T-helper 1 cell (primary cell): ENCODE data around the gene IPO8.
"Not testable (repeated sequence)": the region's sequence is repeated elsewhere in the genome, so short reads cannot be mapped to it uniquely, and the experiment has no call there.

Experiments
- DNase-seq, 5 donors: peaks; one replicate each; pipeline ENCODE4 v3.0.0-alpha.2; 2012 to 2020

IPO8 gene

DNA sequence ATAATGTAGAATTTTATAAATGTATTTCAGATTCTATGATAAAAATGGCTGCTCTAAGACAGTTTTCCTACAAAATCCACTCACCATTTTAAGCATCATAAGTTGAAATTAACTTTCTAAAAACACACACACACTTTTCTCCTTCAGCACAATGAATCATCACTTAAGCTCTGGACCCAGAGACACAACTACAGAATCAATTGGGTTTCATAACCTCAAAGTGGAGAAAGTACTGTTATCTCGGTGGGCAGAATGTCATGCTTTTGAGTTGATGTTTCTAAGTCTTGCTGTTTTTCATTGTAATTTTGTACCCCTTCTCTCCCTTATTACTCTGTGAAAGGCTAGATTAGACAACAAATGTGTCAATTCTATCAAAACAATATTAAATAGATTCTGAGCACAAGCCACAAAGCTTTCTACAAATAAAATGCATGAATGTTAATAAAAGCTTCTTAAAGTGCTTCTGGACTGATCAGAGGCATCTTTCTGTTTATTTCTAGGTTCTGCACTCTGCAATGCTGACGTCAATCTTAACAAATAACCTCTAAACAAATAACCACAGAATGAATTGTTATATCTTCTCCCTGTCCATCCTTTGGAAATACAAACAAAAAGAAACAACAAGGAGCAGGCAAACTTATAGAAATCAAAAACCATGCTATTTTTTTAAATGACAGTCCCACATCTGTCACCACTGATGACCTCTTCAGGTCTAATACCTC, 8.2 kb downstream of the IPO8 start:
- no peak for DNase-seq

DNA sequence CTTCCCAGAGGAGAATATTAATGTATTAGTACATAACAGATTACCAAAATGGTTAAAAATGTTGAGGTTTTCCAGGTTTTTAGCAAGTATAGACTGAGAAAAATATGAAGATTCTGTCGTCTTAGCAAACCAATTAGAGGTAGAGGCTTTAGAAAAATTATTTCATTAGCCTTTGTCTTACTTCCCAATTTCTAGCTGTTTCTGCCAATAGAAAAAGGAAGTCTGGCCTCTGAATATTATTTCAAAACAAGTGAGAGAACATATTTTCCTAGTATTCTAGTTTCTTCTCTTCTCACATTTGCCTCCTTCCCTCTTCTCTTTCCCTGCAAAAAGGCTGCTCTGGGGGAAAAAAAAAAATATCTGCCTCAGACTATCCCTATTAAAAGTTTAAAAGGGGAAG, 16.4 kb downstream of the IPO8 start:
- DNase-seq: no peak

DNA sequence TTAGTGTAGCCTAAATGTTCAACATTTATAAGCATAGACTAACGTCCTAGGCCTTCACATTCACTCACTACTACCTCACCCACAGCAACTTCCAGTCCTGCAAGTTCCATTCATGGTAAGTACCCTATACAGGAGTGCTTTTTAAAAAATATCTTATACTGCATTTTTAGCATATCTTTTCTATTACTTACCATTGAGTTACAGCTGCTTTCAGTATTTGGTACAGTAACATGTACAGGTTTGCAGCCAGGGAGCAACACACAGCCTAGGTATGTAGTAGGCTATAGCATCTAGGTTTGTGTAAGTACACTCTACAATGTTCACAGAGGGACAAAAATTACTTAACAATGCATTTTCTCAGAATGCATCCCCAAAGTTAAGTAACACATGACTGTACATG, 17.4 kb downstream of the IPO8 start:
- no peak for DNase-seq

DNA sequence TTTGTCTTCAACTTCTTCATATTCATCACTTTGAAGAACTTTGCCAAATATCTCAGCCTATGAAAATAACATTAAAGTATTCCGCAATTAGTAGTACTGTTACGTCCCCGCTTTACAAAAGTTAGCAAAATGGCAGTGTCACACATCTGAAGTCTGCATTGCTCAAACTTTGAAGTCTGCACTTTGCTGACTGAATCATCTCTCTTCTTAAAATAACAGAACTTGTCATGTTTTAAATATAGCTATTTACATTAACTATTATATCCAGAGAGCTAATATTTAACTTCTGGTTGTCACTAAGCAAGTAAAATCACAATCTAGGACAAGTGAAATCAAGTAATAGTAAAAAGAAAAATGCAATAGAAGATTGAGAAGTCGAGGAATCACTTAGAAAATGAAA, 34.5 kb downstream of the IPO8 start:
- DNase-seq: no peak

DNA sequence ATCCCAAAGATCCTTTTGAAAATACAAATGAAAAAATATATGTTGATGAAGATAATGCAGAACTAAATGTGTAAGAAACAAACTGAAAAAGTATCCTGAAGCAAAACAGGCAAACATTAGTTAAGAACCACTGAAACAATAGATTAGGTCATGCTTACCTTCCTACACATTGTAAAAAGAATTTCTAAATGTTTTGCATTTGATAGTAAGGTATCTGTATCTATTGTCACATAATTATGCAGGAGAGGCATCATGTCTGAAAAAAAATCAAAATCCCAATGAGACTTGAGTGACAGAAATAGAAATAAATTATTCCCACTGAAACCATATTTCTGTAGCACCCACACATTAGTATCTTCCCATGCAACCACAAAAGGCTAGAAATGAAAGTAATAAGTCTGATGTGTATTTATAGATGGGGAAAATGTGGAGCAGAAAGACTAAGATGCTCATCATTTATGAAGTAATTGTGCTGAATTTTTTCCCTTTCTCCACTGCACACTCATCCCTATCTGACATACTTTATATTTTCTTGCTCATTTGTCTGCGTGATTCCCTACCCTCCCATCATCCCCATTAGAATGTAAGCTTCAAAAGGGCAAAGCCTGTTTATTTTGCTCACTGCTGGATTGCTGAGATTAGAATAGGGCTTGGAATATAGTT, 43.5 kb downstream of the IPO8 start:
- no peak for DNase-seq

DNA sequence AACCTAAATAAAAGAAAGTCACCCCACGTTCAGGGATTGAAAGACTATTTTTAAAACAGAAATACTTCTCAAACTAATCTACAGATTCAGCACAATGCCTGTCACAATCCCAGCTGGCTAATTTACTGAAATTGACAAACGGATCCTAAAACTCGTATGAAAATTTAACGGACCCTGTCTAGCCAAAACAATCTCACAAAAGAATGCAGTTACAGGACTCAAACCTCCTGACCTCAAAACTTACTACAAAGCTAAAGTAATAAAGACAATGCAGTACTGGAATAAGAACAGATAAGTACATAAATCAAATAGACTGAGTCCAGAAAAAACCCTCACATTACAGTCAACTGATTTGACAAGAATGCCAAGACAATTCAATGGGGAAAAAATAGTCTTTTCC, 48.8 kb downstream of the IPO8 start:
- no peak for DNase-seq

DNA sequence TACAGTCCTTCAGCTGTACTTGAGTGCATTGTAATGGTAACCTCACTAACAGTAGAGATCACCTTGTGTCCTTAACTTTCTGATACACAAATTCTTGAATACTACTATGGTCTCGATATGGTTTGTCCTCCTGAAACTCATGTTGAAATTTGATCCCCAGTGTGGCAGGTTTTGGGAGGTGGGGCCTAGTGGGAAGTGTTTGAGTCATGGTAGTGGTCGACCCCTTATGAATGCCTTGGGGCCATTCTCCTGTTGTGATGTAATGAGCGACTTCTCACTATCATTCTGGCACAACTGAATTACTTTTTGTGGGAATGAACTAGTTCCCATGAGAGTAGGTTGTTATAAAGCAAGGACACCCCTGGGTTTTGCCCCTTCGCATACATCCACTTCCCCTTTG, 52.3 kb downstream of the IPO8 start:
- DNase-seq: no peak

DNA sequence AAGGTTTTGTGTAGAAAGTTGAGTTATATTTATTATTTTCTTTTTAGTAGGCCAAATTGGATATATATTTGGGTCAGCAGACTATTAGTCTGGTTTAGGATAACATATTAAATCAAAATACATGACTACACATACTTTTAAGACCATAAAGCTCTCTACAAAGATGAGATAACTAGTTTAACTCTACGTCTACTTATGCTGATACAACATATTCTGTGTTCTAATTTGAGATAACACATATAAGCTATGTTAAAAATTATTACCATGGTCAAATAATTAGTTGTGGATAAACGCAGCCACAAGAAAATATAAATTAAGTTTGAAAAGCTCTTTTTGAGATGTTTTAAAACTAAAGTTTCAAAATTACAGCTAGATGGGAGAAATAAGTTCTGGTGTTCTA, 55.3 kb downstream of the IPO8 start:
- no peak for DNase-seq

DNA sequence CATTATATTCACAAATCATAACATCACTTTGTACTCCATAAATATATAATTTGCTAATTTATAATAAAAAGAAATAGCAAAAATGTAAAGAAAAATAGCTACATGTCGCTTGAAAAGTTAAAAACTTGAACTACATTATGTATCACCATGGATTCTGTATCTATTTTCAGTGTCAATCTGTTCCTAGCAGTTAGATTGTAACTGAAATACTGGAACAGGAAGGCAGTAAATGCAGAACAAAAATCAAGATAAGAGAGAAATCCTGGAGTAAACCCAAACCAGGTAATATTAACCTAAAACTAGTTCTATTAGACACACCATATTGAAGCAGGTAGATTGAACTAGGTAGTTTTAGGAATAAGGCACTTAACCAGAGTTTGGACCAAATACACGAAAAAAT, 60.3 kb downstream of the IPO8 start:
- no peak for DNase-seq

DNA sequence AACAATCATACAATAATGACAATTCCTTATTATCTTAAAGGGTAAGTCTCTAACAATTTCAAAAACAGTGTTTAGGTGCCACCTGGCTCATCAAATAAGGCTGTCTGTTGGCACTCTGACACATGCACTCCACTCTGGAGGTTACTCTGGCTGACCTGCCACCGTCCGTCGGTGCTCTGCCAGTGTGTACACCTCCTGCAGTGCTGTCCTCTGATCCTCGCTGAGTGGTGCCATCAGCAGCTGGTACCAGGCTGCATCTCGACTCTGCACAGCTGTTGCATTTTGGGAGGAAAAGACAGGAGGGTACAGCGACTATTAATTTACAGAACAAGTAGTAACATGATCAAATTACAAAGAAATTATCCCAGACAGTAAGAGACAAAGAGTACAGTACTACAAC, 63.9 kb downstream of the IPO8 start:
- no peak for DNase-seq

DNA sequence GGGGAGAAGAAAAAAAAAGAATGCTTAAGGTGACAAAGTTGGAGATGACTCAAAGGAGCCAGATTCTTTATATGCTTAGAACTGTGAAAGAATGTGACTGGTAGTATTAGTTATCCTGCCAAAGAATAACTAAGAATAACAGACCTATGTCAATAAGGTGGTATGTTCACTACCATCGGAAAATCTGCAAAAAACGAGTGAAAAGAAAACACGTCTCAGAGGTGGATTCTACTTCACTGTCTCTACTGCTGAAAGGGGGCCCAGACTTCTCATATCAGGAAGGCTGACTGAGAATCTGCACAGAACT, 64.7 kb downstream of the IPO8 start:
- DNase-seq: no peak

DNA sequence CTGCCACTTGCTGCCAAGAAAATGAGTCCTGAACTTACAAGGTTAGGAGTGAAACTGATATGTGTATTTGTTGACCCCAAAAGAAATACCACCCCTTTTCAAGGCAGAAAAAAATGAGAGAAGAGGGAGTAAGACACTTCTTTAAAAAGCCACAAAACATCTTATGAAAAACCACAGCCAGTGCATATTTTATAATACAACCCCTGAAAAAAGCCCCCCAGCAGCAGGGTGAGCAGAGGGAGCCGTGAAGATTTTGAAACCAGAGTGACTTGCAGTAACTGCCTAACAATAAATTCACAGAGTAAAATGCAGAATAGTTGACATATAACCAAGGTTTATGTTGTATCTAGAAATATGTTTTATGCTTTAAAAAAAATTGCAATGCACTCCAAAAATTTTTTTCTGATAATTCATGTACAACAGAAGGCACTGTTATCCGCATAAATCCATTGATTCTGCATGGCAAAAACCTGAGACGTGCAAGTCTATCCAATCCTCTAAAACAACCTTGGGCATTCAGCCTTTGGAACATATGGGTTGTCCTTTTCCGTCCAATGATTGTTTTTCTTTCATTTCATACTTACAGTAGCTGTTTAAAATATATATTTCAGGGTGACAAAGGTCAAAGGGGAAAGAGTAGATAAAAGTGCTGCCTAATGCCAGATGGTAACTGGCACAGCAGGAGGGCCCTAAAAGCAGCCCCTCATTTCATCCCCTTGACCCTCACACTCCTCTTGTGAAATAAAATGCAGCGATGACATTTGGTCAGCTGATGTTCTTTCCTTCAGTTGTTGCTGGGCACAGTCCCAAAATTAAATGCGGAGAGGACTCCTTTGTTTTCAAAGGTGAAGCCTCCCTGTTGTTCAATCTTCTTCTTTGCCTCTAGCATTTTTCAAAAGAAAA, 65.3 kb downstream of the IPO8 start:
- DNase-seq: no peak

DNA sequence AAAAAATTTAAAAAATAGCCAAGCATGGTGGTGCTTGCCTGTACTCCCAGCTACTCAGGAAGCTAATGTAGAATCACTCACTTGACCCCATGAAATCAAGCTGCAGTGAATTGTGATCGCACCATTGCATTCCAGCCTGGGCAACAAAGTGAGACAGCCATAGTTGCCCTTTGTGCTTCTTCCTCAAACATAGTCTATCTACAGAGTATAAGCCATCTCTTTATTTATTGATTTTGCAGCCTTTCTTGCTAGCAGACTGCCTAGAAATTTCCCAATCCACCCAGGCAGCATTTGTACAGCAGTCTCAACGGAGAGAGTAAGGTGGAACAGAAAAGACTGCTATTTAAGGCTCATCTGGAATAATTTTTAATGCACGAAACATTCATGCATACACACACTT, 68.8 kb downstream of the IPO8 start:
- no peak for DNase-seq

DNA sequence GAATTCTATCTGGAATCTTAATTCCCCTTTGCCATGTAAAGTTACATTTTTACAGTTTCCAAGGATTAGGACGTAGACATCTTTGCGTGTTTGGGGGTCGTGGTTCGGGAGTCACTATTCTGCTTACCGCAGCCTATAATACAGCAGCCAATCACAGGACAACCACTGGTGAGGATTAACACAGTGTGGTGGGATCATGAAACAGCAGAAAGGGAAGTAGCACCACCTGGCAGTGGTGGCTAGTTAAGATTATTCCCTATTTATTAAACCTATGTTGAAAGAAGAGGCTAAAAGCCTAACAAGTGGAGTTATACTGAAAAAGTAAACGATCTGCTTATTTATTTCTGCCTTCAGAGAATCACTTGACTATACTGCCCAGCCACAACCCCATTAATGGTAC, 71.7 kb downstream of the IPO8 start:
- DNase-seq: no peak

DNA sequence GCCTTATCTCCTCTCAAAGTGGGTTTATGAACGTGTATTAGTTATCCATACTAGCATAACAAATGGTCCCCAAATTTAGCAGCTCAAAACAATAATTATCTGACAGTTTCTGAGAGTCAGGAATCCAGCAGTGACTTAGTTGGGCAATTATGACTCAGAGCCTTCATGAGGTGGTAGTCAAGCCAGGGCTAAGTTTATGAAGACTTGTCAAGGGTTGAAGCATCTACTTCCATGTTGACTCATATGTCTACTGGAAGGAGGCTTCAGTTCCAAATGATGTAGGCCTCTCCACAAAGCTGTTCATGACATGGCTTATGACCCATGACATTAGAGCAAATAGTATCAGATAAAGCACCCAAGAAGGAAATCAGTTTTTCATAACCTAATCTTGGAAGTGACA, 73.2 kb downstream of the IPO8 start:
- DNase-seq: peak in 1 of 5 donors; percentile 43

DNA sequence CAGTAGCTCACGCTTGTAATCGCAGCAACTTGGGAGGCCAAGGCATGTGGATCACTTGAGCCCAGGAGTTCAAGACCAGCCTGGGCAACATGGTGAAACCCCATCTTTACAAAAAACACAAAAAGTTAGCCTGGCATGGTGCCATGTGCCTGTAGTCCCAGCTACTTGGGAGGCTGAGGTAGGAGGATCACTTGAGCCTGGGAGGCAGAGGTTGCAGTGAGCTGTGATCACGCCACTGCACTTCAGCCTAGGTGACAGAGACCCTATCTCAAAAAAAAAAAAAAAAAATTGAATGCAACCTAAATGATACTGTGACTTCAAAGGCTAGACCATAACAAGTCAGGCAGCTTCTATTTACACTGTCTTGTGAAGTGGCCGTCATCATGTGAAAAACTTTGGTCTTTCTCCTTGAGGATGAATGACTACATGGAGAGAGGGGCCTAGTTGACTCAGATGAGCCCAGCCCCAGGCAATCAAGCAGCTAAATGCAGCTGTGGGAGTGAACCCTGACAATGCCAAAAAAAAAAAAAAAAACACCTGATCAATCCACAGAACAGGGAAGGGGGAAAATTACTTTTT, 73.9 kb downstream of the IPO8 start:
- not testable (repeated sequence) for DNase-seq

DNA sequence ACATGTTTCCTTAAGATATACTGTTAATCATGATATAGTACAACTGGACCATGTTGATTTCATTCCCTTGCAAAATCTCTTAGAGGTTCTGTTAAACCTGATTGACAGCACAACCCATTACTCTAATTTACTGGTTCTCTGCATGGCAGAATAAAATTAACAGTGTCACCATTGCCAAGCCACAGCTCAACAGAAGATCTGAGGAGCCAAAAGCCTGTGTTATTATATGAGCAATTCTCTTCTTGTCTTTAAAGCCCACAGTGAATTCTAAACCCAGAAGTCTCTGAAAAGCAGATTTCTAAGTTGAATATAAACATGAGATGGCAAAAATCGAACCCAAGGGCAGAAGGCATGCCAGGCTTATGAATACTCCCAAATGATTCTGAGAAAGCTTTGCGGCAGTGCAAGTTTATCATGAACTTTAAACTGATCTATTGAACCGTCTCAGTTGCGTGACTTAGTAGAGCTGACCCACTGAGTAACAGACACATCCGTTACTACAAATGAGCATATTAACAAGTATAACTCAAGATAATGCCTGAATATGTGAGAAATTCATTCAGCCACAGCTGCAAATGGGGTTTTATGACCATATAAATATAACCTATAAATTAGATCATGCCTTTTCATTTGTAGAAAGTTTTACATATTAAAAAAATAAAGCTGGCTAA, 78.2 kb downstream of the IPO8 start:
- DNase-seq: no peak

DNA sequence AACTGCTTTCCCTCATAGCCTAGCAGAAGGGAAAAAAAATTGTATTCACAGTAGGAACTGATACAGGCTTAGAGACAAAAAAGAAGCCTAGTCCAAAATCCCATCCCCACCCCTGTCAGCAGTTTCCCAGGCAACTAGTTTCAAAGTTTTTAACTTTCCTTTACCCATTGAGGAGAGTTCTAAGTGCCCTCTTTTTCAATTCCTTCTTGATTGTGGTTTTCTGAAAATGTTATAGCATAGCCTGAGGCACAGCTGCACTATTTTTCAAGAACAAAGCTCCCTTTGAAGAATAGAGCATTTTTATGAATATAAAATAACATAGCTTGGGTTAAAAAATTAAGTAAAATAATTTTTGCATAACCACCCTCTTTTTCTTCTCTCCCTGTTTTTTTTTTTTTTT, 81.6 kb downstream of the IPO8 start:
- DNase-seq: no peak

DNA sequence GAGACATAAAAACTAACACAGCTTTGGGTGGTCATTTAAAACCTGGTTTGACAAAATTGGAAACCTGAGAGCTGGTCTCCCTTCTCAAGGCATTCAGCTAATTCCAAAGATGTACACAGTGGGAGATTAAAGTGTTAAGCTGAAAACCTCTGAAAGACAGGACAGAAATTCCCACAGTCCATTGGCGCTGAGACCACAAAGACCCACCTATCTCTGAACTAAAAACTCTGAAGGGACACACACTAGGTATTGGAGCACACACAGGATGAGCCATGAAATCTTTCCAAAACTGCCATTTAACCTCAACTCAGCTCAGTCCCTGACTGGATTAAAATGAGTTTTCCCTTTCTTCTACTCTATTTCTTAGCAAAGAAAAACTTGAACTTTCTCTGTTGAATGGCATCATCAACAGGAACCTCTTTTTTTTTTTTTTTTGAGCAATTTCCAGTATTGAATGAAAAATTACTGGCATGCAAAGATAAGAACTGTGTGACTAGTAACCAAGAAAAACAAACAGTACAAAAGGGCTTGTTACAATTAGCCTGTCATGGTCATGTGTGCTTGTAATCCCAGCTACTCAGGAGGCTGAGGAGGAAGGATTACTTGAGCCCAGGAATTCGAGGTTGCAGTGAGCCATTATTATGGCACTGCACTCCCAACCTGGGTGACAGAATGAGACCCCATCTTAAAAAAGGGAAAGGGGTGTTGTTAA, 82.4 kb downstream of the IPO8 start:
- no peak for DNase-seq

DNA sequence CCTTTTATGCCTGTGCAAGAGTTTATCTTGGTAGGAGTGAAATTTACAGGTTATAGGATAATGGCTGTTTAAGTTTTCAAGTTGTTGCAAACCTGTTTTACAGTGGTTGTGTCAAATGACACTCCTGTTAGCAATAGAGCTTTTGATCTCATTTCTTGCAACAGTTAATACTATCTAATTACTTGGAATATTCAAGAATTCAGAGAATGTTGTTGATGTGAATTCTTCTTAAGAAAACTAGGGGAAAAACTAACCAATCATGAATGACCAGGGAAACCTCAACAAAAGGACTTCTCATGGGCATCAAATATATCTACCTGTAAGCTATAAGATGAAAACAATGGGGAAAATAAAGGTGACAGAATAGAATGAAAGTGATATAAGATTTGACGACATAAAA, 85.0 kb downstream of the IPO8 start:
- no peak for DNase-seq

DNA sequence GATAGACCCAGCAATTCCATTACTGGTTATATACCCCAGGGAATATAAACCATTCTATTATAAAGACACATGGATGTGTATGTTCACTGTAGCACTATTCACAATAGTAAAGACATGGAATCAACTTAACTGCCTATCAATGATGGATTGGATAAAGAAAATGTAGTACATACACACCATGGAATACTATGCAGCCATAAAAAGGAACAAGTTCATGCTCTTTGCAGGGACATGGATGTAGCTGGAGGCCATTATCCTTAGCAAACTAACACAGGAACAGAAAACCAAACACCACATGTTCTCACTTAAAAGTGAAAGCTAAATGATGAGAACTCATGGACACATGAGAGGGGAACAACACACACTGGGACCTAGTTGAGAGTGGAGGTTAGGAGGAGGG, 85.8 kb downstream of the IPO8 start:
- DNase-seq: not testable (repeated sequence)

DNA sequence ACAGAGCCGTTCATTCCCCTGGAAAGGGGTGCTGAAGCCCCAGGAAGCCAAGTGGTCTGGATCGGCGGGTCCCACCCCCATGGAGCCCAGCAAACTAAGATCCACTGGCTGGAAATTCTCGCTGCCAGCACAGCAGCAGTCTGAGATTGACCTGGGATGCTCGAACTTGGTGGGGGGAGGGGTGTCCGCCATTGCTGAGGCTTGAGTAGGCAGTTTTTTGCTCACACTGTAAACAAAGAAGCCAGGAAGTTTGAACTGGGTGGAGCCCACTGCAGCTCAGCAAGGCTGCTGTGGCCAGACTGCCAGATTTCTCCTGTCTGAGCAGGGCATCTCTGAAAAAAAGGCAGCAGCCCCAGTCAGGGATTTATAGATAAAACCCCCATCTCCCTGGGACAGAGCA, 91.4 kb downstream of the IPO8 start:
- DNase-seq: not testable (repeated sequence)
